ENCODE measurements around the gene PPOX. TPM values are rescaled to one million over a fixed set of nuclear protein-coding genes. Genes with fewer than 3 reads are reported as not detected.

The PPOX gene
- total RNA-seq, 3 donors from 2014 or later, result 15.0 to 21.9 (median 16.3) TPM

DNA sequence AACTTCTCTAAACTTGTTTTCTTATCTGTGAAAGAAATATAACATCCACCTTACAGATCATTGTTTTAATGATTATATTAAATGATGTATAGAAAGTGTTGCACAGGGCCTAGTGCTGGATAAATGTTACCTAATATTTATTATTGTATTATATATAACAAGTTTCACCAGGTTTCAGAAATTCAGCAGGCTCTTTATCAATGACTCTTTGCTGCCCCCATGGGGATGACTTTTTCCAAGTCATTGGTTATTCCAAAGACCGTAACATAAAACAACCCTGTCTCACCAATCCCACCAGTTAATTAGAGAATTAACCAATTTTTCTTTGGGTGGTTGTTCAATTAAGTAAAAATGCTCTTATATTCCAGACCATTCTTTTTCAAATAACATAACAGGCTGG is 26.5 kb upstream of the PPOX start:
- TF ChIP-seq, protein P1, sequence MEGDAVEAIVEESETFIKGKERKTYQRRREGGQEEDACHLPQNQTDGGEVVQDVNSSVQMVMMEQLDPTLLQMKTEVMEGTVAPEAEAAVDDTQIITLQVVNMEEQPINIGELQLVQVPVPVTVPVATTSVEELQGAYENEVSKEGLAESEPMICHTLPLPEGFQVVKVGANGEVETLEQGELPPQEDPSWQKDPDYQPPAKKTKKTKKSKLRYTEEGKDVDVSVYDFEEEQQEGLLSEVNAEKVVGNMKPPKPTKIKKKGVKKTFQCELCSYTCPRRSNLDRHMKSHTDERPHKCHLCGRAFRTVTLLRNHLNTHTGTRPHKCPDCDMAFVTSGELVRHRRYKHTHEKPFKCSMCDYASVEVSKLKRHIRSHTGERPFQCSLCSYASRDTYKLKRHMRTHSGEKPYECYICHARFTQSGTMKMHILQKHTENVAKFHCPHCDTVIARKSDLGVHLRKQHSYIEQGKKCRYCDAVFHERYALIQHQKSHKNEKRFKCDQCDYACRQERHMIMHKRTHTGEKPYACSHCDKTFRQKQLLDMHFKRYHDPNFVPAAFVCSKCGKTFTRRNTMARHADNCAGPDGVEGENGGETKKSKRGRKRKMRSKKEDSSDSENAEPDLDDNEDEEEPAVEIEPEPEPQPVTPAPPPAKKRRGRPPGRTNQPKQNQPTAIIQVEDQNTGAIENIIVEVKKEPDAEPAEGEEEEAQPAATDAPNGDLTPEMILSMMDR (IDR thresholded peaks at IDR 0.05), result peak; percentile 10
- Histone ChIP-seq H3K4me1 (ENCODE audit: low read depth) (no peaks in the 10 kb centered on the region), H3K9me3 (no peaks in the 10 kb centered on the region), H3K36me3 (ENCODE audit: low read depth) (no peaks in the 10 kb centered on the region), H3K4me3 (no peak overlapping the region)
- peak; percentile 30 for ATAC-seq
- DNase-seq, result peak in 1 of 3 donors; percentile 80
- intact Hi-C loops (cut with DNase I, micrococcal nuclease), result no loop called here

- DNase-seq, result no peak
- no peaks in the 10 kb centered on the region for H3K36me3 ChIP-seq (ENCODE audit: low read depth)
- no peak for ATAC-seq
- H3K9me3 ChIP-seq, result no peaks in the 10 kb centered on the region
- H3K4me3 ChIP-seq, result no peak overlapping the region
- no peaks in the 10 kb centered on the region for H3K4me1 ChIP-seq (ENCODE audit: low read depth)
- TF ChIP-seq, protein P1 (IDR thresholded peaks at IDR 0.05), result no peak
- intact Hi-C loops (cut with DNase I, micrococcal nuclease), result no loop called here
Observed at GRCh38 chr1:161140755-161141400, 25.3 kb upstream of the PPOX start.

- H3K4me1 ChIP-seq (ENCODE audit: low read depth), result no peaks in the 10 kb centered on the region
- no peaks in the 10 kb centered on the region for H3K36me3 ChIP-seq (ENCODE audit: low read depth)
- no peak overlapping the region for H3K4me3 ChIP-seq
- intact Hi-C loops (cut with DNase I, micrococcal nuclease), result no loop called here
- TF ChIP-seq, protein P1 (IDR thresholded peaks at IDR 0.05), result no peak
- ATAC-seq (no peak), DNase-seq (no peak)
- H3K9me3 ChIP-seq, result no peaks in the 10 kb centered on the region
Observed at GRCh38 chr1:161145832-161146231, 20.4 kb upstream of the PPOX start.

DNA sequence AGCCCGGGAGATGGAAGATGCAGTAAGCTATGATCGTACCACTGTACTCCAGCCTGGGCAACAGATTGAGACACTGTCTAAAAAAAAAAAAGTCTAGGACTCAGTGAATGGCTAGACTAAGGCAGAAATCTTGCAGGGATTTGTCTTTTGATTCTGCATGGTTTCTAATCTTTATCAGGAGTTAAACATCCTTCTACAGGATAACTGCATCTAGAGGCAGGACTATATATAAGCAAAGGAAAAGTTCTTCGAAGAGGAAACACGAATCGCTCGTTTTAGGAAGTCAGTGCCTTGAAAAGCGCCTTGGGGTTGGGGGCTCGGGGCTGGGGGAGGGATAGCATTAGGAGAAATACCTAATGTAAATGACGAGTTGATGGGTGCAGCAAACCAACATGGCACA is 13.1 kb upstream of the PPOX start:
- H3K9me3 ChIP-seq, result no peaks in the 10 kb centered on the region
- H3K4me3 ChIP-seq, result peak overlapping the region; percentile 65
- ATAC-seq (no peak), DNase-seq (peak in 1 of 3 donors; percentile 15)
- TF ChIP-seq, protein P1 (IDR thresholded peaks at IDR 0.05), result no peak
- H3K4me1 ChIP-seq (ENCODE audit: low read depth), result peaks cover 14% of the 10 kb centered on the region
- intact Hi-C loops (cut with DNase I, micrococcal nuclease), result no loop called here
- no peaks in the 10 kb centered on the region for H3K36me3 ChIP-seq (ENCODE audit: low read depth)

DNA sequence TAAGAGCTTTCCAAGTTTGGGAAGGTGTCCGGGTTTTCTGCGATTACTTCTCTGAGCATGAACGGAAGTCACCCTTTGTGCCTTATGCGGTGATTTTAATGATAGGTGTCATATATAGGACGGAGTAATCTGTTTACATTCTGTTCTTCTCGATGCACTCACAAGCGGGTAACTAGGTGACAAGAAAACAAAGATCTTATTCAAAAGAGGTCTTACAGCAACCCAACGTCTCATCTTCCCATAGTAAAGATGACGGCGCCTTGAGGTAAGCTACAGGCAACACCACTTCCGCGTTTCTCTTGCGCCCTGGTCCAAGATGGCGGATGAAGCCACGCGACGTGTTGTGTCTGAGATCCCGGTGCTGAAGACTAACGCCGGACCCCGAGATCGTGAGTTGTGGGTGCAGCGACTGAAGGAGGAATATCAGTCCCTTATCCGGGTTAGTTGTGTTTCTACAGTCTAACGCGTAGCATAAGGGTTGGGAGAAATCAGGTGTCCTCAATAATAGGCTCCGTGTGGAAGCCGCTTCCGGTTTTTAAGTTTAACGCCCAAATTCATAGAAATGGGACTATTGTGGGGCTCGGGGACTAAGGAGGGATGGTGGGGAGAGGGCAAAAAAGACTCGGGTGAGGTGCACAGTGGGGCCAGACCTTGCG is 12.4 kb upstream of the PPOX start, which contains the start of gene UFC1:
Gene UFC1, plus strand, starts transcription at position 297 of the 656 bp plus-strand sequence. Its CDS starts 20 bp downstream, at position 317.
- no peaks in the 10 kb centered on the region for H3K9me3 ChIP-seq
- peaks cover 16% of the 10 kb centered on the region for H3K4me1 ChIP-seq (ENCODE audit: low read depth)
- intact Hi-C loops (cut with DNase I, micrococcal nuclease), result no loop called here
- TF ChIP-seq, protein P1 (IDR thresholded peaks at IDR 0.05), result no peak
- no peaks in the 10 kb centered on the region for H3K36me3 ChIP-seq (ENCODE audit: low read depth)
- ATAC-seq (peak; percentile 96), DNase-seq (peak; percentile 81 to 87 (median 85))
- peak within 1 kb of the TSS; percentile 65 for H3K4me3 ChIP-seq

All from mucosa of descending colon (tissue), 3 donors.